ENCODE data around the gene RP2. TPM values are rescaled to one million over a fixed set of nuclear protein-coding genes. Genes with fewer than 3 reads are reported as not detected.

The RP2 gene
- total RNA-seq, 3 donors from 2014 or later (not counting 1 experiment from before 2014, with no cell fraction given): 10.2 to 13.9 (median 10.8) TPM

GRCh38 chrX:46814966-46815365 lies 21.9 kb upstream of the RP2 start:
- no peaks in the 10 kb centered on the region for H3K9me3 Mint-ChIP-seq
- intact Hi-C loops (cut with micrococcal nuclease): no loop called here
- H3K36me3 Mint-ChIP-seq: no peaks in the 10 kb centered on the region
- ATAC-seq (no peak), DNase-seq (no peak)
- no peak overlapping the region for H3K27ac ChIP-seq (ENCODE audit: low read length)
- no peaks in the 10 kb centered on the region for H3K36me3 ChIP-seq (ENCODE audit: control insufficient read depth, insufficient read depth, low read length)
- no peaks in the 10 kb centered on the region for H3K4me1 Mint-ChIP-seq
- TF ChIP-seq CTCF (IDR thresholded peaks at IDR 0.05): no peak
- H3K4me3 ChIP-seq (ENCODE audit: low read length): no peak overlapping the region
- no peak overlapping the region for H3K4me3 Mint-ChIP-seq
- WGBS (ENCODE audit: insufficient coverage): 90% methylated on average over 7 of the region's 7 CpGs
- peaks cover 12 to 24% of the 10 kb centered on the region in 2 donors for H3K27me3 Mint-ChIP-seq (ENCODE audit: low read depth in 2 of 2)
- H3K27me3 ChIP-seq (ENCODE audit: control insufficient read depth, insufficient read depth, low read length): no peaks in the 10 kb centered on the region
- no peaks in the 10 kb centered on the region for H3K9me3 ChIP-seq (ENCODE audit: control insufficient read depth, insufficient read depth, low read length)
- no peaks in the 10 kb centered on the region for H3K4me1 ChIP-seq (ENCODE audit: control insufficient read depth, insufficient read depth, low read length)
- H3K27ac Mint-ChIP-seq: no peak overlapping the region

- no peak overlapping the region for H3K27ac Mint-ChIP-seq
- no peaks in the 10 kb centered on the region for H3K4me1 Mint-ChIP-seq
- H3K4me3 ChIP-seq (ENCODE audit: low read length): no peak overlapping the region
- DNase-seq (no peak), ATAC-seq (no peak)
- no peak for TF ChIP-seq CTCF (IDR thresholded peaks at IDR 0.05)
- no peaks in the 10 kb centered on the region for H3K4me1 ChIP-seq (ENCODE audit: control insufficient read depth, insufficient read depth, low read length)
- H3K27me3 ChIP-seq (ENCODE audit: control insufficient read depth, insufficient read depth, low read length): no peaks in the 10 kb centered on the region
- no peaks in the 10 kb centered on the region for H3K36me3 ChIP-seq (ENCODE audit: control insufficient read depth, insufficient read depth, low read length)
- no peak overlapping the region for H3K27ac ChIP-seq (ENCODE audit: low read length)
- 97% methylated on average over 5 of the region's 5 CpGs for WGBS (ENCODE audit: insufficient coverage)
- H3K9me3 Mint-ChIP-seq: no peaks in the 10 kb centered on the region
- no peaks in the 10 kb centered on the region for H3K9me3 ChIP-seq (ENCODE audit: control insufficient read depth, insufficient read depth, low read length)
- no peak overlapping the region for H3K4me3 Mint-ChIP-seq
- H3K27me3 Mint-ChIP-seq (ENCODE audit: low read depth in 2 of 2): peaks cover 2 to 12% of the 10 kb centered on the region in 2 donors
- no peaks in the 10 kb centered on the region for H3K36me3 Mint-ChIP-seq
- intact Hi-C loops (cut with micrococcal nuclease): no loop called here
Observed at GRCh38 chrX:46819136-46819535, 17.7 kb upstream of the RP2 start.

GRCh38 chrX:46820391-46821100 lies 16.3 kb upstream of the RP2 start:
- WGBS (ENCODE audit: insufficient coverage): 87% methylated on average over 4 of the region's 4 CpGs
- no peaks in the 10 kb centered on the region for H3K27me3 ChIP-seq (ENCODE audit: control insufficient read depth, insufficient read depth, low read length)
- TF ChIP-seq CTCF (IDR thresholded peaks at IDR 0.05): no peak
- no peaks in the 10 kb centered on the region for H3K36me3 ChIP-seq (ENCODE audit: control insufficient read depth, insufficient read depth, low read length)
- no peaks in the 10 kb centered on the region for H3K9me3 Mint-ChIP-seq
- no peaks in the 10 kb centered on the region for H3K36me3 Mint-ChIP-seq
- H3K4me1 Mint-ChIP-seq: no peaks in the 10 kb centered on the region
- H3K9me3 ChIP-seq (ENCODE audit: control insufficient read depth, insufficient read depth, low read length): no peaks in the 10 kb centered on the region
- no peak for ATAC-seq
- no peak for DNase-seq
- H3K27ac ChIP-seq (ENCODE audit: low read length): no peak overlapping the region
- H3K27ac Mint-ChIP-seq: no peak overlapping the region
- H3K4me3 Mint-ChIP-seq: no peak overlapping the region
- no peak overlapping the region for H3K4me3 ChIP-seq (ENCODE audit: low read length)
- peaks cover 5 to 12% of the 10 kb centered on the region in 2 donors for H3K27me3 Mint-ChIP-seq (ENCODE audit: low read depth in 2 of 2)
- H3K4me1 ChIP-seq (ENCODE audit: control insufficient read depth, insufficient read depth, low read length): no peaks in the 10 kb centered on the region
- intact Hi-C loops (cut with micrococcal nuclease): no loop called here

- no peaks in the 10 kb centered on the region for H3K4me1 ChIP-seq (ENCODE audit: control insufficient read depth, insufficient read depth, low read length)
- H3K36me3 ChIP-seq (ENCODE audit: control insufficient read depth, insufficient read depth, low read length): no peaks in the 10 kb centered on the region
- Mint-ChIP-seq H3K4me3 (no peak overlapping the region), H3K4me1 (no peaks in the 10 kb centered on the region), H3K36me3 (no peaks in the 10 kb centered on the region), H3K27me3 (ENCODE audit: low read depth in 2 of 2) (peaks cover 6 to 12% of the 10 kb centered on the region in 2 donors), H3K27ac (no peak overlapping the region), H3K9me3 (no peaks in the 10 kb centered on the region)
- intact Hi-C loops (cut with micrococcal nuclease): no loop called here
- H3K27ac ChIP-seq (ENCODE audit: low read length): no peak overlapping the region
- 94% methylated on average over 2 of the region's 2 CpGs for WGBS (ENCODE audit: insufficient coverage)
- TF ChIP-seq CTCF (IDR thresholded peaks at IDR 0.05): no peak
- no peaks in the 10 kb centered on the region for H3K27me3 ChIP-seq (ENCODE audit: control insufficient read depth, insufficient read depth, low read length)
- ATAC-seq (no peak), DNase-seq (no peak)
- no peaks in the 10 kb centered on the region for H3K9me3 ChIP-seq (ENCODE audit: control insufficient read depth, insufficient read depth, low read length)
- no peak overlapping the region for H3K4me3 ChIP-seq (ENCODE audit: low read length)
Observed at GRCh38 chrX:46823481-46823880, 13.4 kb upstream of the RP2 start.
